HCT116 (cell line): ENCODE results near the gene PAN3.

Experiments used
- ATF3 ChIP-seq: IDR thresholded peaks from 2 replicates; pipeline ENCODE4 v1.6.1; 2012
- CBX3 ChIP-seq: IDR thresholded peaks from 2 replicates; pipeline ENCODE4 v1.6.1; 2012; ENCODE audit warnings: low read depth
- CTCF ChIP-seq, 3 experiments: fragments of 200-600 bp in 1 of 3; sonication (generic) in 1 of 3; IDR thresholded peaks in 2 of 3; conservative IDR thresholded peaks in 1 of 3; 2 replicates each; pipeline ENCODE4 v1.5.1; 2012 to 2017; ENCODE audit warnings: low read depth in 2 of 3, low read length in 2 of 3, antibody characterized with exemption in 1 of 3, borderline replicate concordance in 1 of 3, control low read depth in 1 of 3, mild to moderate bottlenecking in 1 of 3, mixed read lengths in 1 of 3, mixed run types in 1 of 3, moderate library complexity in 1 of 3; ENCODE audit not compliant: insufficient read depth in 1 of 3
- EGR1 ChIP-seq: IDR thresholded peaks from 2 replicates; pipeline ENCODE4 v1.6.1; 2012; ENCODE audit warnings: low read depth
- EZH2 ChIP-seq: fragments of 200-600 bp; sonication (generic); IDR thresholded peaks from 2 replicates; pipeline ENCODE4 v1.6.1; 2017; ENCODE audit warnings: antibody characterized with exemption, mixed run types
- JUND ChIP-seq: IDR thresholded peaks from 2 replicates; pipeline ENCODE4 v1.6.1; 2012
- MAX ChIP-seq: IDR thresholded peaks from 2 replicates; pipeline ENCODE4 v1.6.1; 2012
- POLR2A ChIP-seq: IDR thresholded peaks from 2 replicates; pipeline ENCODE4 v1.7.0; 2011; ENCODE audit warnings: borderline replicate concordance; ENCODE audit not compliant: insufficient read depth, insufficient read length; ENCODE audit errors: extremely low read depth
- POLR2AphosphoS5 ChIP-seq: IDR thresholded peaks from 2 replicates; pipeline ENCODE4 v1.6.1; 2011; ENCODE audit warnings: mild to moderate bottlenecking, low read depth, low read length, moderate library complexity
- SIN3A ChIP-seq: IDR thresholded peaks from 2 replicates; pipeline ENCODE4 v1.6.1; 2012; ENCODE audit warnings: low read depth
- SP1 ChIP-seq: IDR thresholded peaks from 2 replicates; pipeline ENCODE4 v1.6.1; 2012; ENCODE audit warnings: low read depth
- TCF7L2 ChIP-seq: IDR thresholded peaks from 2 replicates; pipeline ENCODE4 v1.7.0; 2011; ENCODE audit warnings: borderline replicate concordance, inconsistent platforms; ENCODE audit not compliant: insufficient read depth, insufficient read length; ENCODE audit errors: extremely low read depth
- ZNF274 ChIP-seq: fragments of 200-500 bp; sonication (Bioruptor generic); IDR thresholded peaks from 2 replicates; pipeline ENCODE4 v1.6.1; 2014; ENCODE audit warnings: mild to moderate bottlenecking, low read depth, low read length, inconsistent platforms

- TF ChIP-seq SIN3A (no peak), POLR2AphosphoS5 (no peak), CTCF (IDR thresholded peaks at IDR 0.05 in 2 of 3, conservative IDR thresholded peaks at IDR 0.05 in 1 of 3; ENCODE audit: borderline replicate concordance in 1 of 3, insufficient read depth in 1 of 3, low read depth in 2 of 3, low read length in 2 of 3) (no peak), ATF3 (no peak), POLR2A (no peak), TCF7L2 (no peak), EGR1 (no peak), ZNF274 (no peak), JUND (no peak), CBX3 (no peak), MAX (no peak), EZH2 (no peak), SP1 (no peak)
Measured at GRCh38 chr13:28092431-28092830, 45.9 kb upstream of the PAN3 start.
